DOHH2 (cell line): Measurements from ENCODE around the gene NTMT1.

Experiments
- H3F3A ChIP-seq: fragments of 200-600 bp; sonication (generic), shearing (Covaris generic); 2 replicates; pipeline ENCODE4 v1.6.0; 2016; ENCODE audit warnings: antibody characterized with exemption, mild to moderate bottlenecking; ENCODE audit not compliant: control insufficient read depth, insufficient read depth
- H3K27ac ChIP-seq: fragments of 200-600 bp; sonication (generic); 2 replicates; pipeline ENCODE4 v1.5.1; 2014; ENCODE audit warnings: low read depth, mild to moderate bottlenecking, low read length, moderate library complexity
- H3K27me3 ChIP-seq: fragments of 200-600 bp; sonication (generic); 2 replicates; pipeline ENCODE4 v1.6.1; 2014; ENCODE audit warnings: mild to moderate bottlenecking, low read length, mixed read lengths; ENCODE audit not compliant: control insufficient read depth
- H3K36me3 ChIP-seq: fragments of 200-600 bp; sonication (generic); 2 replicates; pipeline ENCODE4 v1.6.1; 2014; ENCODE audit warnings: mild to moderate bottlenecking, low read length, moderate library complexity, mixed read lengths; ENCODE audit not compliant: control insufficient read depth
- H3K4me1 ChIP-seq: fragments of 200-600 bp; sonication (generic); 2 replicates; pipeline ENCODE4 v1.6.1; 2014; ENCODE audit warnings: mild to moderate bottlenecking, low read length, mixed read lengths; ENCODE audit not compliant: control insufficient read depth
- H3K4me2 ChIP-seq: fragments of 200-600 bp; sonication (generic); 2 replicates; pipeline ENCODE4 v1.6.0; 2014; ENCODE audit warnings: mild to moderate bottlenecking, low read length, moderate library complexity
- H3K4me3 ChIP-seq: fragments of 200-600 bp; sonication (generic); 2 replicates; pipeline ENCODE4 v1.5.1; 2014; ENCODE audit warnings: mild to moderate bottlenecking, low read length, mixed read lengths
- H3K79me2 ChIP-seq: fragments of 200-600 bp; sonication (generic); 2 replicates; pipeline ENCODE4 v1.6.1; 2014; ENCODE audit warnings: mild to moderate bottlenecking, low read length, mixed read lengths; ENCODE audit not compliant: control insufficient read depth
- H3K9me2 ChIP-seq: fragments of 200-600 bp; sonication (generic); replicated peaks from 2 replicates; pipeline ENCODE4 v1.6.1; 2014; ENCODE audit warnings: mild to moderate bottlenecking, low read length, mixed read lengths; ENCODE audit not compliant: control insufficient read depth
- H3K9me3 ChIP-seq: fragments of 200-600 bp; sonication (generic); 2 replicates; pipeline ENCODE4 v1.6.1; 2014; ENCODE audit warnings: antibody characterized with exemption, low read length, mixed read lengths; ENCODE audit not compliant: control insufficient read depth, insufficient read depth
- H4K20me1 ChIP-seq: fragments of 200-600 bp; sonication (generic); 2 replicates; pipeline ENCODE4 v1.6.0; 2014; ENCODE audit warnings: low read depth, mild to moderate bottlenecking, antibody characterized with exemption, low read length, moderate library complexity; ENCODE audit not compliant: control insufficient read depth, insufficient read depth
- EZH2phosphoT487 ChIP-seq: fragments of 200-600 bp; sonication (generic); IDR thresholded peaks from 2 replicates; pipeline ENCODE4 v1.6.1; 2017; ENCODE audit warnings: borderline replicate concordance, mild to moderate bottlenecking, antibody characterized with exemption, low read length, moderate library complexity, mixed read lengths
- TF ChIP-seq, protein P1 (sequence below): fragments of 200-600 bp; sonication (generic); IDR thresholded peaks from one replicate; pipeline ENCODE4 v1.5.1; 2014; ENCODE audit warnings: antibody characterized with exemption, mild to moderate bottlenecking, low read depth, low read length; ENCODE audit not compliant: poor library complexity, severe bottlenecking

NTMT1 gene

DNA sequence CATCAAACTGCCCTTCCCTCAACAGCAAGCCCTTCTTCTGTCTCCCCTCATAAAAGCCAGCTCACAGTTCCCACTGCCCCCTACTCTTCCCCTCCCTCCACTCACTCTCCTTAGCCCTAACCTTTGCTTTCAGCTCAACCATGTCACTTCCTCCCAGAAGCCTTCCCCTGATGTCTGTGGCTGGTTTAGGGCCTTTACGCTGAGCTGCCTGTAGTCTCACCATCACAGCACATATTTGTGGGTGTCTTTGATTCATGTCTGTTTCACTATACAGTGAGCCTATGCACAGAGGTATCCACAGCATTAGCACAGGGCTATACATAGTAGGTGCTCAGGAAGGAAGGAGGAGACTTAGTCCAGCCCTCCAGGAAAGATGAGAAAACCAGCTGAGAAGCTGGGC, 39.7 kb upstream of the NTMT1 start:
- H3K36me3 ChIP-seq: no peaks in the 10 kb centered on the region
- no peak for TF ChIP-seq EZH2phosphoT487
- TF ChIP-seq, protein P1, sequence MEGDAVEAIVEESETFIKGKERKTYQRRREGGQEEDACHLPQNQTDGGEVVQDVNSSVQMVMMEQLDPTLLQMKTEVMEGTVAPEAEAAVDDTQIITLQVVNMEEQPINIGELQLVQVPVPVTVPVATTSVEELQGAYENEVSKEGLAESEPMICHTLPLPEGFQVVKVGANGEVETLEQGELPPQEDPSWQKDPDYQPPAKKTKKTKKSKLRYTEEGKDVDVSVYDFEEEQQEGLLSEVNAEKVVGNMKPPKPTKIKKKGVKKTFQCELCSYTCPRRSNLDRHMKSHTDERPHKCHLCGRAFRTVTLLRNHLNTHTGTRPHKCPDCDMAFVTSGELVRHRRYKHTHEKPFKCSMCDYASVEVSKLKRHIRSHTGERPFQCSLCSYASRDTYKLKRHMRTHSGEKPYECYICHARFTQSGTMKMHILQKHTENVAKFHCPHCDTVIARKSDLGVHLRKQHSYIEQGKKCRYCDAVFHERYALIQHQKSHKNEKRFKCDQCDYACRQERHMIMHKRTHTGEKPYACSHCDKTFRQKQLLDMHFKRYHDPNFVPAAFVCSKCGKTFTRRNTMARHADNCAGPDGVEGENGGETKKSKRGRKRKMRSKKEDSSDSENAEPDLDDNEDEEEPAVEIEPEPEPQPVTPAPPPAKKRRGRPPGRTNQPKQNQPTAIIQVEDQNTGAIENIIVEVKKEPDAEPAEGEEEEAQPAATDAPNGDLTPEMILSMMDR: no peak
- H3K27ac ChIP-seq: no peak overlapping the region
- no peaks in the 10 kb centered on the region for H3K9me2 ChIP-seq
- H3K79me2 ChIP-seq: no peaks in the 10 kb centered on the region
- peaks cover 4% of the 10 kb centered on the region; the same call in 1 of the 2 replicates for H3K27me3 ChIP-seq
- no peaks in the 10 kb centered on the region for H3K9me3 ChIP-seq
- no peak overlapping the region for H3K4me3 ChIP-seq
- H3K4me2 ChIP-seq: no peak overlapping the region
- H4K20me1 ChIP-seq: no peaks in the 10 kb centered on the region
- peaks cover 20% of the 10 kb centered on the region for H3K4me1 ChIP-seq
- H3F3A ChIP-seq: no peaks in the 10 kb centered on the region

DNA sequence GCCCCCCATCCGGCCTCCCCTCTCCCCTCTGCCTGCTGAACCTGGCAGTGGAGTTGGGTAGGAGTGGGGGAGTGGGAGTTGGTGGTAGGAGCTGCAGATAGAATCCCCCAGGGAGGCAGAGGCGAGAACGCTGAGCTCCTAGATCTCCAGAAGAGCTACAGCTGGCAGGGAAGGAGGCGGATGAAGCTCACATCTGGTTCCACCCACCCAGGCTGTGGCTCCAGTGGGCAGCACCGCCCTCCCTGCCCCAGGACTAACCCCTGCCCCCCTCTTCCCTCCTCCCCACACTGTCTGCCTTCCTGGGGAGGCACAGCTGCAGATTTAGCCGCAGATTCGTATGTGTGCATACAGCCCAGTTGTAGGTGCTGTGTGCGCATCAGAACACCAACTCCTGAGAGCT, 39.3 kb upstream of the NTMT1 start:
- Histone ChIP-seq H3K9me2 (no peaks in the 10 kb centered on the region), H3K4me1 (peaks cover 20% of the 10 kb centered on the region), H3K4me2 (no peak overlapping the region), H3K79me2 (no peaks in the 10 kb centered on the region), H4K20me1 (no peaks in the 10 kb centered on the region), H3K27ac (no peak overlapping the region), H3K27me3 (peaks cover 4% of the 10 kb centered on the region; the same call in 1 of the 2 replicates), H3K4me3 (no peak overlapping the region), H3F3A (no peaks in the 10 kb centered on the region), H3K9me3 (no peaks in the 10 kb centered on the region), H3K36me3 (no peaks in the 10 kb centered on the region)
- no peak for TF ChIP-seq EZH2phosphoT487
- TF ChIP-seq, protein P1: no peak

DNA sequence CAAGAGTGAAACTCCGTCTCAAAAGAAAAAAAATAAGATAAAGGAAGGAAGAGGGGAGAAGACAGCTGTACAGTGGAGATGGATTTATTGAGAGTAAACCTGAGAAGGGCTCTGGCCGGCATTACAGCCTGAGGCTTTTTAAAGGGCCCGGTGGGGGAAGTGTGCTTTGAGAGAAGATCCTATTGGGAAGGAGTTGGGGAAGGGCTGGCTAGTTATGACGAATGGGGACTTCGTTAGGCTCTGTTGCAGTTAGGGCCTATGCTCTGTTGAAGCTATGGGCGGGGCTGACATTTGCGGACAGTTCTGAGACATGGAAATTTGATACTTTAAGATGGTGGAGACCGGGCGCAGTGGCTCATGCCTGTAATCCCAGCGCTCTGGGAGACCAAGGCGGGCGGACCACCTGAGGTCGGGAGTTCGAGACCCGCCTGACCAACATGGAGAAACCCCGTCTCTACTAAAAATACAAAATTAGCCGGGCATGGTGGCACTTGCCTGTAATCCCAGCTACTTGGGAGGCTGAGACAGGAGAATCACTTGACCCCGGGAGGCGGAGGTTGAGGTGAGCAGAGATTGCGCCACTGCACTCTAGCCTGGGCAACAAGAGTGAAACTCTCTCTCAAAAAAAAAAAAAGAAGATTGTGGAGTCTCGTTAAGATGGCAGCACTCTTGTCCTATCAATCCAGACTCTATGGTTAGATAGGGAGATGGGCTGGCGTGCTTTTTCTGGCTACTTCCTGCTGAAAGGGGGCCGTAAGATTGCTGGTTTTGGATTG, 38.3 kb upstream of the NTMT1 start:
- H3K79me2 ChIP-seq: no peaks in the 10 kb centered on the region
- no peaks in the 10 kb centered on the region for H3K9me3 ChIP-seq
- TF ChIP-seq EZH2phosphoT487: no peak
- TF ChIP-seq, protein P1: no peak
- H3K27me3 ChIP-seq: peaks cover 4% of the 10 kb centered on the region; the same call in 1 of the 2 replicates
- no peak overlapping the region for H3K4me2 ChIP-seq
- H3K4me1 ChIP-seq: peaks cover 20% of the 10 kb centered on the region
- H3K36me3 ChIP-seq: no peaks in the 10 kb centered on the region
- H3K4me3 ChIP-seq: no peak overlapping the region
- no peaks in the 10 kb centered on the region for H3K9me2 ChIP-seq
- H4K20me1 ChIP-seq: no peaks in the 10 kb centered on the region
- no peaks in the 10 kb centered on the region for H3F3A ChIP-seq
- H3K27ac ChIP-seq: no peak overlapping the region
